OCI-M2 (cell line): ENCODE results near the gene PRCC.

Experiments
- DNase-seq: peaks from one replicate; lab custom pipeline; 2025; ENCODE audit not compliant: unreplicated experiment; lab: John Stamatoyannopoulos, UW

PRCC gene

DNA sequence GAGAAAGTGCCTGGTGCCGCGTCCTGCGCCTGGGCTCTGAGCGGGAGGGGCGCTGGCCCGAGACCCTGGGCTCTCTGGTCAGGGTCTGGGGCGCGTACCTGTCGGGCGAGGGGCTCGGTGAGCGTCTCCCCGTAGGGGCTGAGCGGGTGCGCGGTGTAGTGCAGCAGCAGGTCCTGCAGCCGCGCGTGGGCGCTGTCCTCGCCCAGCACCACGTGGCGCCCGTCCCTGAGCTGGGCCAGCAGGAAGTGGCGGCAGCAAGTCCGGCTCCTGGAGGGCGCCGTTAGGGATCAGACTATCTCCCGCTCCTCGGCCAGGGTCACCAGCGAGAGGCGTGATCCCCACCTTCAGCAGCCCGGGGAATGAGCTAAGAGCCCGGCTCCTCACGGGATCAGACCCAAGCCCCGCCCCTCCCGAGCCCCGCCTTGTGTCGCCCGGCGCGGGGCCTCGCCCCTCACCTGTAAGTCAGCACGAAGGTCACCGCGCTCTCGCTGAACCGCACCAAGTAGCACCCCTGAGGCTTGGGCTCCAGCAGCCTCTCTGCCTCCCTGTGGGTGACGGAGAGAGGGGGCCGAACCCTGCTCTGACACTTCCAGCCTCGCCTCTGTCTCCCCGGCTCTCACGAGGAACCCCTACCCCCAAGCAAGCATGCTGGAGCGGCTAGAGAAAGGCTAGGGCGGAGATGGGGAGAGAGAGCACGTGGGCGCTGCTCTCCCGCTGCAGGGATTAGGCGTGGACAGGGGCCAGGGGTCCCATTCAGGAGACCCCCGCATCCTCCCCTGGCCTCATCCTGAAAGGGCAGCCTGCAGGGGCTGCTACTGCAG lies 46.6 kb downstream of the PRCC start:
- no peak for DNase-seq

- DNase-seq, result no peak
Observed at GRCh38 chr1:156814571-156815260, 47.4 kb downstream of the PRCC start.

DNA sequence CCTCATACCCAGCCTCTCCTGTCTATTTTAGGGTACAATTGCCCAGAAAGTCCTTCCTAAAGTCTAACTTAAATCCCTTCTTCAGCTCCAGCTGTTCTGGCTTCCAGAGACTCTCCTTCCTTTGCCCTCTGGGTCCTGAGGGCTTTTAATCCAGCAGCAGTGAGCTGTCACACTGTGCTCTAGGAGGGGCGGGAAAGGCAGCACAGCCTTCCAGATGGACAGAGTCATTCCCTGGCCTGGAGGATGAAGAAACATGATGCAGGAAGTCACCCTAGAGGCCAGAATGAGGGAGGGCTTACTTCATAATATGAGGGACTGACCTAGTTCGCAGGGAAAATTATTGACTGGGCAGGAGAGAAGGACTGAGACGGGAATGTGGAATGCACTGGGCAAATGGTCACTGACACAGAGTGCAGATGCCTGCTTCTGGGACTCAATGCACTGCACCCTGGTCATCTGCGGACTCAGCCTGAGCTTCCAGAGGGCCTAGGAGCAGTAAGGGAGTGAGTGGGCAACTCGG lies 48.0 kb downstream of the PRCC start:
- no peak for DNase-seq

- no peak for DNase-seq
Observed at GRCh38 chr1:156815961-156816422, 48.7 kb downstream of the PRCC start.

DNA sequence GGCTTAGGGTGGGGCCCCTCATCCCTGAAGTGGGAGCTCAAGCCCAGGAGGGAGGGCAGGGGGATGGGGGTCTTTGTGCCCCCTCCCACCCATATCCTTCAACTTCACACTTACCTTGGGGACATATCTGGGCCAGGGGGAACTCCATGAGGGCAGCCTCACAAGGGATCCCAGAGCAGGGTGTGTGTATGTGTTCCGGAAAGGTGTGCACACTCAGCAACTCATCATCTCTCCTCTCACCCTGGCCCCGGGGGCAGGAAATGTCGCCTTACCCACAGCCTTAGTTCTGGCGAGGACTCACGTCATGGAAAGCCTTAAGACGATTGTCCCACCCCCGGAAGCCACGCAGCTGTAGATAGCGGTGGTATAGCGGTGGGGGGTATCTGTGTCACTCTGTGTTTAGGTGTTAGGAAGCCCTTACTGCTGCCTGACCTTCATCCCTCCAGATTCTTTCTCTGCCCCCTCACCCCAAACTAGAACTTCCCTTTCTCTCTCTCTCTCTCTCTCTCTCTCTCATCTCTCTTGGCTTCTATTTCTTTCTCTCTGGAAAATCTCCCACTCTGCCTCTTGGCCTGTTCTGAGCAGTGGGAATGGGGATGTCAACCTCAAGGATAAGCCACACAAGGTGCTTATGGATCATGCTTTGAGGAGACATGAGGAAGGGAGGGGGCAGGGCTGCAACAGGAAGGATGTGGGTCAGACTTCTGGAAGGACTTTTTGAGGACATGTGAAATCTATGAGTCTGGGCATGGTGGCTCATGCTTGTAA lies 49.4 kb downstream of the PRCC start, which contains the start of gene SH2D2A:
Gene SH2D2A (minus strand): TSS at position 288 of the 768 bp plus-strand sequence. CDS start 140 bp downstream, at position 148.
- DNase-seq, result no peak

GRCh38 chr1:156821801-156822200 lies 54.5 kb downstream of the PRCC start:
- DNase-seq, result no peak

DNA sequence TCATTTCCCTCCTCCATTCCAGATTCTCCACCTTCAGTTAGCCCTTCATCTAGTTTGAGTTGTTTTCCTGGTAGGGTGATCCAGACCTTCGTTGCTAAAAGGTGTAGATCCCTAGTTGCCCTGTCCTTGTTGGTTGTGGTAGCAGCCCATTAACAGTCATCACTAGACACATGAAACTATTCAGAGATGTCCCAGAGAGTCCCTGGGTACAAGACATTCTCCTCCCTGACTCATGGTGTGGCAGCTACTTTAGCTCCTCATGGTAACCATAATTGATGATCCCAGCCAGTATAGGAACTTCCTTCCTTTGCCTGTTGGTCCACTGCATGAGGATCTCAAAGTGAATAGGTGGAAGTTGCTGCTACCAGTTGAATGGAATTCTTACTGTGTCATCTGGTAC lies 55.3 kb downstream of the PRCC start:
- no peak for DNase-seq

DNA sequence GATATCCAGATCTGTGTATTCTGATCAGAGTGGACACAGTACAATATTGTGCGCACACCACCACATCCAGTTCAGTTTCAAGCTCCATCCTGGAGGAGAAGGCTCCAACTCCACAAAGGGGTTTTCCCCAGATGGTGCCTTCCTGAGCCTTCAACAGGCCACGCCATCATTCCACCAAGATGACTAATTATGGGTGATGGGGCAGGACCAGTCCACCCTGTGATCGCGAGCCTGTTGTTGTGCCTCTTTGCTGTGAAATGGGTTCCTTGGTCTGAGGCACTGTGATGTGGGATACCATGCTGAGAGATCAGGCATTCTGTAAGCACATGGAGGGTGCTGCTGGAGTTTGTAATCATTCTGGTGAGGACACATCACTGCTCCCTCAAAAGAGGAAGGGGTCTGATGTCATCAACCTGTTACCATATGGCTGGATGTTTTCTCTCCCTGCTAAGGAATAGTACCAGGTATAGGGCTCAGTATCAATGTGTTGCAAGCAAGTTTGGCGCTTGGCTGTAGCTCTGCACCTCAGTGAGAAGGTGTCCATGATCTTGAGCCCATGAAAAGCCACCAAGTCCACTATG lies 56.0 kb downstream of the PRCC start:
- no peak for DNase-seq

DNA sequence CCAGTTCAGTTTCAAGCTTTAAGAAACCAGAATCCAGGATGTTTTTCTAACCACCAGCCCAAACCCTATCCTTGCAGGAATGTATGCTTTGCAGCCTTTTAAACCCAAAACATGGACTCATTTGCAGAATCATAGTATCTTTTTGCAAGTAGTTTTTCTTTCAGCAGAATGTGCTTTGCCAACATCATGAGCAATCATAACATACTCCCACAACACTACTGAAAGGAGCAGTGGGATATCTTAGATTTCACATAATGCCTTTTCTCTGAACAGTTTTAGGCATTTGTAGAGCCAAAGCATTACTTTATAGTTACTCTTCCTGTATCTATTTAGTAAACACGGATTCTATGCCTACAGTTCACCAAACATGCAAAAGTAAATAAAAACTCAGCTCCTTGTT lies 59.3 kb downstream of the PRCC start:
- DNase-seq, result no peak

- DNase-seq, result no peak
Observed at GRCh38 chr1:156828400-156829124, 61.2 kb downstream of the PRCC start.

- no peak for DNase-seq
Observed at GRCh38 chr1:156832434-156832833, 65.1 kb downstream of the PRCC start.

GRCh38 chr1:156833603-156834002 lies 66.3 kb downstream of the PRCC start:
- DNase-seq, result no peak

- DNase-seq, result no peak
Observed at GRCh38 chr1:156834322-156834721, 67.0 kb downstream of the PRCC start.

- DNase-seq, result no peak
Observed at GRCh38 chr1:156836041-156836654, 68.8 kb downstream of the PRCC start.

DNA sequence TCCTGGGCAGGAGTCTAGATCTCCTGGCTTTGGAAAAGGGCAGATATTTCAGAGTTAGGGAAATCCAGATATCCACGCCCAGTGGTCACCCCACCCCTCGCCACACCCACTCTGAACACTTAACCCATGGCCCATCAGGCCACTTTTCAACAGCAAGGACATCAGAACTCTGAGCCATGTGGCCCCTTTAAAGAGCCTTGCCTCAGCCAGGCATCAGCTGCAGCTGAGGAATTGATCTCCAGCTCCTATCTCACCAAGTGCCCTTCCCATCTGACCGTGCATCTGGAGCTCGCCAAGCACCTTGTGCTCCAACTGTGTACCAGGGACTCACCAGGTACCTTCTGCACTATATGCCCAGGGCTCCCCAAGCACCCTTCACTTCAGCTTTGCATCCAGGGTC lies 69.6 kb downstream of the PRCC start:
- DNase-seq, result no peak

DNA sequence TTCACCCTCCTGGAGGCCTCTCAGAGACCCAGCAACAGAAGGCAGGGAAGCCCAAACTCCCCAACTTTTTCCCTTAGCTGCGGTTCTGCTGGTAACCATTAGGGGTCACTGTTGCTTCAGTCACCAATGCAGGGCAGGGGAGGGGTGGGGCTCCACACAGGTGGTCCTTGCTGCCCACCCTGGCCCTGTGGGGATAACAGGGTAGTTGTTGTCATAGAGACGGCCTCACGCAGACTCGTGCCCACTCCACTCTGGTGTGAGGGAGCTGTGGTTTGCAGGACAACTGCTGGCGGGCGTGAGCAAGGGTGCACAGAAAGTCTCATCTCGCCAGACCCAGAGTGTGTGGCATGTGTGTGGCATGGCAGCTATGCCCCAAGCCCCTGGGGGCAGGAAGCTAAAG lies 71.6 kb downstream of the PRCC start:
- no peak for DNase-seq

DNA sequence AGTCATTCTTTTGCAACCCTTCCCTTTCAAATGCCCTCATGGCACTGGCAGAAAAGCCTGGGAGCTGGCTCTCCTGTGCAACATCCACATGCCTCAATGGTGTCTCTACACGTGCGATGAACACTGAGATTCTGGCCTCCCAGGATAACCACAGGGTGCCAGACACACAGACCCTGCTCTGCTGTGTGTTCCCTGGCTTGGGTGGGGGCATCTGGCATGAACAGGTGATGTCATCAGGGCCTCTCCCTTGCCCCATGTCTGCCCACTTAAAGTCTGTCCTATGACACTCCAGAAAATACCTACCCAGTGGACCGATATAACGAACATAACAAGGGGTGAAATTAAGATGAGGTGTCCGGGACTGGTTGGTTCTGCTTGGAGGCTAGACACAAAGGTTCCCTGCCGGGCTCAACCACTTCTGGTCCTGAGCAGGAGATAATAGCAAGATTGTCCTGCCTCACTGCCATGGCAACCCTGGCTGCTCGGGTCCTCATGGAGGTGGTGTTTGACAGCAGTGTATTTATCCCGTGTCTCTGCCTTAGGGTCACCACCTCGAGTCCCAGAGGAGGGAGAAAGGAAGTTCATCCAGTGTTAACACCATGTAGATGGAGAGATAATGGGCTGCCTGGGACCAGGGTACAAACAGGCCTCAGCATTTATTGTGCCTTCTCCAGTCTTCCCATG lies 72.2 kb downstream of the PRCC start:
- DNase-seq, result no peak

- no peak for DNase-seq
Observed at GRCh38 chr1:156840186-156840897, 73.0 kb downstream of the PRCC start.

DNA sequence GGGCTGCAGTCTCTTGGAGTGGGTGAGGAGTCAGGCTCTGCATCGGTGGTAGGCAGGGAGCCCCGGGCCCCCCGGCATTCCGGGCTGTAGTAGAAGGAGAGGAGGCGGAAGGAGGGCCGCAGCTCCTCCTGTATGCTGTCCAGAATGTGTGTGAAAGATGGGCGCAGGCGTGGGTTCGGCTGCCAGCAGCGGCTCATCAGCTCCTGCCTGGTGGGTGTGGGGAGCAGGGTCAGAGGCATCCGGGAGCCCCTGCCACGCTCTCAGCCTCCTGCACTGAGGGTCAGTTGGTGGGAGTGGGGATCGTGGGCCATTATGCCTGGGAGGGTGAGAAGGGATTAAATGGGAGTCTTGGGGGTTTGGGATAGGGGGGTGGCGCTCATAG lies 73.6 kb downstream of the PRCC start:
- no peak for DNase-seq
